Measurements from ENCODE around the gene GSC2. TPM values are rescaled to one million over a fixed set of nuclear protein-coding genes. Genes with fewer than 3 reads are reported as not detected.

GSC2 gene
- total RNA-seq, 1 donor from 2014 or later, result not detected

- peaks cover 39% of the 10 kb centered on the region for H3K4me1 Mint-ChIP-seq (ENCODE audit: unreplicated experiment)
- H3K27ac Mint-ChIP-seq, result no peak overlapping the region
- no peaks in the 10 kb centered on the region for H3K27me3 Mint-ChIP-seq
- H3K9me3 Mint-ChIP-seq, result no peaks in the 10 kb centered on the region
- peaks cover 4% of the 10 kb centered on the region for H3K36me3 Mint-ChIP-seq
- H3K4me3 Mint-ChIP-seq, result no peak overlapping the region
- no peak for DNase-seq (ENCODE audit: extremely low spot score, unreplicated experiment)
- no peak for TF ChIP-seq CTCF (conservative IDR thresholded peaks at IDR 0.05)
Measured at GRCh38 chr22:19115628-19116027, 34.5 kb downstream of the GSC2 start.

- Mint-ChIP-seq H3K4me3 (no peak overlapping the region), H3K27ac (no peak overlapping the region), H3K9me3 (no peaks in the 10 kb centered on the region), H3K4me1 (ENCODE audit: unreplicated experiment) (peaks cover 37% of the 10 kb centered on the region), H3K27me3 (no peaks in the 10 kb centered on the region), H3K36me3 (peaks cover 4% of the 10 kb centered on the region)
- no peak for TF ChIP-seq CTCF (conservative IDR thresholded peaks at IDR 0.05)
- DNase-seq (ENCODE audit: extremely low spot score, unreplicated experiment), result no peak
Measured at GRCh38 chr22:19114984-19115552, 35.0 kb downstream of the GSC2 start.

- DNase-seq (ENCODE audit: extremely low spot score, unreplicated experiment), result no peak
- Mint-ChIP-seq H3K4me3 (no peak overlapping the region), H3K27ac (no peak overlapping the region), H3K9me3 (no peaks in the 10 kb centered on the region), H3K4me1 (ENCODE audit: unreplicated experiment) (peaks cover 43% of the 10 kb centered on the region), H3K27me3 (no peaks in the 10 kb centered on the region), H3K36me3 (peaks cover 4% of the 10 kb centered on the region)
- no peak for TF ChIP-seq CTCF (conservative IDR thresholded peaks at IDR 0.05)
Measured at GRCh38 chr22:19113429-19113828, 36.7 kb downstream of the GSC2 start.

- no peak for TF ChIP-seq CTCF (conservative IDR thresholded peaks at IDR 0.05)
- Mint-ChIP-seq H3K36me3 (peaks cover 4% of the 10 kb centered on the region), H3K27me3 (no peaks in the 10 kb centered on the region), H3K9me3 (no peaks in the 10 kb centered on the region), H3K4me3 (no peak overlapping the region), H3K4me1 (ENCODE audit: unreplicated experiment) (peaks cover 44% of the 10 kb centered on the region), H3K27ac (peak overlapping the region; percentile 21)
- DNase-seq (ENCODE audit: extremely low spot score, unreplicated experiment), result no peak
Measured at GRCh38 chr22:19111584-19111983, 38.5 kb downstream of the GSC2 start.

GRCh38 chr22:19111140-19111539, 39.0 kb downstream of the GSC2 start:
- TF ChIP-seq CTCF (conservative IDR thresholded peaks at IDR 0.05), result no peak
- H3K9me3 Mint-ChIP-seq, result no peaks in the 10 kb centered on the region
- peaks cover 4% of the 10 kb centered on the region for H3K36me3 Mint-ChIP-seq
- no peaks in the 10 kb centered on the region for H3K27me3 Mint-ChIP-seq
- H3K27ac Mint-ChIP-seq, result peak overlapping the region; percentile 21
- no peak for DNase-seq (ENCODE audit: extremely low spot score, unreplicated experiment)
- H3K4me1 Mint-ChIP-seq (ENCODE audit: unreplicated experiment), result peaks cover 43% of the 10 kb centered on the region
- H3K4me3 Mint-ChIP-seq, result no peak overlapping the region

GRCh38 chr22:19110646-19111045, 39.4 kb downstream of the GSC2 start:
- Mint-ChIP-seq H3K27me3 (no peaks in the 10 kb centered on the region), H3K4me3 (no peak overlapping the region), H3K4me1 (ENCODE audit: unreplicated experiment) (peaks cover 44% of the 10 kb centered on the region), H3K27ac (no peak overlapping the region), H3K36me3 (peaks cover 4% of the 10 kb centered on the region), H3K9me3 (no peaks in the 10 kb centered on the region)
- no peak for TF ChIP-seq CTCF (conservative IDR thresholded peaks at IDR 0.05)
- no peak for DNase-seq (ENCODE audit: extremely low spot score, unreplicated experiment)
